HG03565 (cell line): ENCODE results near the gene PANK2.
"Not testable (repeated sequence)": the region's sequence is repeated elsewhere in the genome, so short reads cannot be mapped to it uniquely, and the experiment has no call there.

Experiments used
- ATAC-seq: cut with Tn5 transposase; IDR thresholded peaks from one replicate; pipeline ENCODE4 v1.9.1; 2021; ENCODE audit warnings: mild to moderate bottlenecking, moderate library complexity; ENCODE audit not compliant: unreplicated experiment

Gene PANK2

GRCh38 chr20:3869839-3870634 lies 19.1 kb upstream of the PANK2 start:
- ATAC-seq: no peak

DNA sequence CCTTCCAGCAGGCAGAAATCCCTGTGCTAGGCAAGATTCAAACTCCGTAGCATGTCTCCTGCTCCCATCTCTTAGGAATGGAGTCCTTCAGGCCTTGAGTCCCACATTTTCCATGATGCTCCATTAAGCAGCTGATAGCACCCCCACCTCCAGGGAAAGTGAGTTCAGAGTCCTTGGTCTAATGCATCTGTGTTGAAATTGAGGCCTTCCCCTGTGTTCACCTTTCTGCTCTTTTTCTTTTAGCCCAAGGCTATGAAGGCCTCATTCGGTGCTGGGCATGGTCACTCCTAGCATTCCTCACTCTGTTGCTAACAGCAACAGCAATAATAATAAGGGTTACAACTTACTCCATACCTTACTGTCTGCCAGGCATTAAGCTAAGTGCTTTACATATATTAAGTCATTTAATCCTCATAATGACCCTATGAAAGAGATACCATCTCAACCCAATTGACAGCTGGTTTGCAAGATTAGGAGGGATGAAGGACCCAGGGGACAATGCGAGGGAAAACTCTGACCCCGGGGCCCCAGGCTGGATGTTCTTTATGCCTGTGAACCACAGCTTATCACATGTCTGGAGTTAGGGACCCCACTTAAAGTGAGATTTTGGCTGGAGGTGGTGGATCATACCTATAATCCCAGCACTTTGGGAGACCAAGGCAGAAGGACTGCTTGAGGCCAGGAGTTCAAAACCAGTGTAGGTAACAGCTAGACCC lies 17.5 kb upstream of the PANK2 start:
- ATAC-seq: no peak

DNA sequence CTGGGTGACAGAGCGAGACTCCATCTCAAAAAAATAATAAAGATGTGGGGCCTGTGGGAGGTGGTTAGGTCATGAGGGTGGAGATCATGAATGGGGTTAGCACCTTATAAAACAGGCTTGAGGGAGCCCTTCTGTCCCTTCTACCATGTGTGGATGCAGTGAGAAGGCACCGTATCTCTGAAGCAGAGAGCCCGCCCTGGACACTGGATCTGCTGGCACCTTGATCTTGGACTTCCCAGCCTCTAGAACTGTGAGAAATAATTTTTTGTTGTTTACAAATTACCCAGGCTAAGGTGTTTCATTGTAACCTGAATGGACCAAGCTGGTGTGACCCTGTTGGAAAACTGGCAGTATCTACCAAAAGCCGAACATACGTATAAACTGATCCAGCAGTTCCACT lies 15.7 kb upstream of the PANK2 start:
- no peak for ATAC-seq

DNA sequence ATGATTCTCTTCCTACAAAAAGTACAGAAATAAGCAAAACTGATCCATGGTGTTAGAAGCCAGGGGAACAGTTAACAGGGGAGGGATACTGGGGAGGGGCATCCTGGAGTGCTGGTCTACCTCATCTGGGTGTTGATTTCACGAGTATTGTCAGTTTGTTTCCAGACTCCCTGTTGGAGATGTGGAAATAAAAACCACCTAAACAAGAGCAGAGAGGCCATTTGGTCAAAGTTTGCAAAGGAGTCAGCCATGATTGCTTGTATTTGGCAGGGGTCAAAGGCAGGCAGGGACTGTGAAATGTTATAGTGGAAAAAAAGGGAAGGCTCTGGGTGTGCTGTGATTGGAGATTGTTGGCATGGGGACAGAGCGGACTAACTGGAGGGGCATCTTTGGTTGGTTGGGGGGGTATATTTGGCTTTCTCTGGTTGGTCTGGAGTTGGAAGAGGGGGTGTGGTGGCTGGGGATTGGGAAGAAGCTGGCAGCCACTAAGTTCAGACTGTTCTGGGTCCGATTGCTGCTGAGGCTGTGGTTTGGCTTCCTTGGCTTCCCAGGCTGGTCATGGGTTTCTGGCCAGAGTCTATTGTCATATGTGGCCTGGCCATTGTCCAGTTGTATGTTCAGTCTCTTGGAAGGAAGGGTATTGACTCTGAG lies 14.9 kb upstream of the PANK2 start:
- no peak for ATAC-seq

DNA sequence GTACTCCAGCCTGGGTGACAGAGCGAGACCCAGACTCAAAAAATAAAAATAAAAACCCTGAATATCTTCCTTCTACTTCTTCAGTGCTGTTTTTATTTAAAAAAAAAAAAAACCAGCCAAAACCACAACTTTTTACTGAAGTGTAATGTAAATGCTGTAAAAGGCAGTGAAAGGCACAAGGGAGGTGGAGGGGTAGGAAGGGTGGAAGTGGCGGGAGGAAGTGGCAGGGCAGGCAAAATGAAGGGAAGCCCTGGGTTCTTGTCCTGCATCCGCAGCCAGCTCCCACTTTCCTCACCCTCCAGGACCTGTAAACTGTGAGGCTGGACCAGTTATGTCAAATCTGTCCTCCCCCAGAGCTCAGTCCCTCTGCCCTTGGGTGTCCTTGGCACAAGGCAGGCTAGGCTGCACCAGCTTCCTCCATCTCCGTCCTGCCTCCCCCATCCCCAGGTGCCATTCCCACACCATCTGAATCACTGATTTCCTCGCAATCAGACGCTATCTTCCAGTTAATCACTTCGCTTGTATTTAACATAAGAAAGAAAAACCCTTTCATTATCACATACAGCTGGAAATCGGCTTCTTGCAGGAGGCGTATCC lies 13.7 kb upstream of the PANK2 start:
- no peak for ATAC-seq

DNA sequence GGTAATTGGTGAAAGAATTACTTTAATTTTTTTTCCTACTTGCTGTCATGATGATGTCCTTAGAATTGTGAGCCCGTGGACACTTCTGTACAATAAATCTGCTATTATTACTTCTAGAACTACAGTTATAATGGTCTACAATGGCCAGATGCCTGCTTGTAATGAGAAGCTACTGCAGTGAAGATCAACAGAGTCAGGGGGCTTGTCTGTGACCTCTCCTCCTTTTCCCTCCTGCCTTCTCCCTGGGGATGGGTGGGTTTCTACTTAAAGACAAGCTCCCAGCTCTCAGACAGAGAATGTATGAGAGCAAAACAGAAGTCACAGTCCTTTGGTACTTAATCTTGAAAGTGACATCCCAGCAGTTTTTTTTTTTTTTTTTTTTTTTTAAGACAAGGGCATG lies 13.2 kb upstream of the PANK2 start:
- ATAC-seq: no peak

DNA sequence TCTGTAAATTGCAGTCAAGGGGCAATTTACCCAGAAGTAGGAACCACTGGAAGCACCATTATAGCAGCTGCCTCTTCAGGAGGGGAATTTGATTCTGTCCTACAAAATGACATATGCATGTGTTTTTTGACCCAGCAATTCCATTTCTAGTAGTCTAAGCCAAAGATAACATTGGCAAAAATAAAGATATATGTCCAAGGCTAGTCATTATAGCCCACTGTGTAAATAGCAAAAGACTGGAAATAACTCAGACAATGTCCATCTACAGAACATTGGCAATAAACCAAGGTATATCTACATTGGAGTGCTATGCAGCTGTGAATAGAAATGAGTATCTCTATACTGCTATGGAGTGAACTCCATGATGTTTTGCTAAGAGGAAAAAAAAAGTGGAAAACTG lies 12.5 kb upstream of the PANK2 start:
- ATAC-seq: no peak

DNA sequence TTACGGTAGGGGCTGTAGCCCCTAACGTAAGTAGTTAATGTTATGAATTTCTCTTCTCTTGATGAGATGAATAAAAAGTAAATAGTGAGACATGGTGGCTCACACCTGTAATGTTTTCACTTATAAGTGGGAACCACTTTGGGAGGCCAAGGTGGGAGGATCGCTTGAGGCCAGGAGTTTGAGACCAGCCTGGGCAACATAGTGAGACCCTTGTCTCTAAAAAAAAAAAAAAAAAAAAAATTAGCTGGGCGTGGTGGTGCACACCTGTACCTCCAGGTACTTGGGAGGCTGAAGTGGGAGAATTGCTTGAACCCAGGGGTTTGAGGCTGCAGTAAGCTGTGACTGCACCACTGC lies 10.3 kb upstream of the PANK2 start:
- ATAC-seq: not testable (repeated sequence)

GRCh38 chr20:3885715-3886114 lies 3.5 kb upstream of the PANK2 start:
- ATAC-seq: no peak

GRCh38 chr20:3887876-3888620 lies 1.1 kb upstream of the PANK2 start:
- no peak for ATAC-seq

- ATAC-seq: no peak
Measured at GRCh38 chr20:3889489-3890397, 556 bp downstream of the PANK2 start.

DNA sequence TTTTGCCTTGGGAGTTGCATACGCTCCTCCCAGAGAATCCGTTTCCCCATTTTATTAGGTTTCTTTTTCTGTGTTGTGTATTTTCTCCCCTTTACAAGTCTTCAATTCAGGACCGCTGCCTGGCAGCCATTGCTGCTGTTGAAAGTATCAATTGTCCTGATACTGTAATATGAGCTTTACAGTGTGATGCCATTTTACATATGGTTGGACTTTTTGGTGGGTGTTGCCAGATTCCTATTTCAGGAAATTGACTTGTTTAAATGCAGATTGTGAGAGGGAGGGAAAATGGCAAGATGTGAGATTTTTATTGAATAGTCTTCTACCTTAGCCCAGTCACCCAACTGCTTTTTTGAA lies 1.2 kb downstream of the PANK2 start:
- ATAC-seq: no peak

DNA sequence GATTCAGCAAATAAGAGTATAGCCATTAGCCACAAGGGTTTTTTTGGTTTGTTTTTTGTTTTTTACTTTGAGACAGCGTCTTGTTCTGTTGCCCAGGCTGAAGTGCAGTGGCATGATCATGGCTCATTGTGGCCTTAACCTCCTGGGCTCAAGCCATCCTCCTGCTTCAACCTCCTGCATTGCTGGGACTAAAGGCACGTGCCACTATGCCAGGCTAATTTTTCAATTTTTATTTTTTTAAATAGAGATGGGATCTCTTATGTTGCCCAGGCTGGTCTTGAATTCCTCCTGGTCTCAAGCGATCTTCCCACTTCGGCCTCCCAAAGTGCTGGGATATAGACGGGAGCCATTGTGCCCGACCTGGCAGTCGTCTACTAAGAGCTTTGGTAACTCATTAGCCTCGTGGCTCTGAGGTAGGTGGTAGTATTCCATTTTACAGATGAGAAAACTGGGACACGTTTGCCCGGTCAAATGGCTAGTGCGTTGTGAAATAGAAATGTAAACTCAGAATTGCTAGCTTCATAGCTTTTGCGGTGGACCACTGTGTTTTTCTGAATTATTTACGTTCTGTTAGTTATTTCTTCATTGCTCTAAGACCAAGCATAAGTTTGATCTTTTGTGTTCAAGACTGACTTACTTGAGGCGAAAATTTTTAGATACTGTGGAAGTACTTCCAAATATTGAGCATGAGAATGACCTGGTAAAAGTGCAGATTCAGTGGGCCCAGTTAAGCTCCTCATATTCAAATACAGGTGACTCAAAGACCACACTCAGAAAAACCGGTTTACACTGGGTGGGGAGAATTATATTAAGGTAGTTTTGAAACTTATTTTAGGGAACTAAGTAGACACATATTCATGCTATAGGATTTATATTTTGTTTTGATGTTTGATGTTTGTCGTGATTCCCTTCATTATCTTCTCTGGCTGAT lies 2.1 kb downstream of the PANK2 start:
- ATAC-seq: no peak

GRCh38 chr20:3894796-3895195 lies 5.6 kb downstream of the PANK2 start:
- ATAC-seq: no peak

GRCh38 chr20:3896302-3896701 lies 7.1 kb downstream of the PANK2 start:
- ATAC-seq: no peak

DNA sequence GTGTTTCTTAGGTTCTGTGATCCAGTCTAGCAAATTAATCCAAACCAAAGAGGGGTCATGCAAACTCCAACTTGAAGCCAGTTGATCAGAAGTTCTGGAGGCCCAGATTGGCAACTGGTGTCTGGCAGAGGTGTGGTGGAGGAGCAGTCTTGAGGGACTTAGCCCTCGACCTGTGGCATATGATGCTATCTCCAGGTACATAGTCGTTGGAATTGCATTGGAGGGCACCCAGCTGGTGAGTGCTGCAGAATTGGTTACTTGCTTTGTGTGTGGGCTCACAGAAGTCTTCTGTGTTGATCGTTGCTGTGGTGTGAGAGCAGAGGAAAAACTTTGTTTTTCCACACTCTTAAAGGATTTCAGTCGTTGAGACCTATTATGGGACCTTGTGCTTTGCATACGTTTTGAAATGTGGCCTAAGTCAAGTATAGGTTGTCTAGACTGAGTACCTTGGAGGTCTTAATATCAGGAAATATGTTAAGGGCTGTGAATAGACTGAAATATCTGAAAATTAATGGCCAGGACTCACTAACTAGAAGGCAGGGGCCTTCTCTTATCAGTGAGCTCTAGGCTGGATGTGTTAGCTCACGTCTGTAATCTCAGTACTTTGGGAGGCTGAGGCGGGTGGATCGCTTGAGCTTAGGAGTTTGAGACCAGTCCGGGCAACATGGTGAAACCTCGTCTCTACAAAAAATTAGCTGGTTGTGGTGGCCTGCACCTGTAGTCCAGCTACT lies 7.8 kb downstream of the PANK2 start:
- no peak for ATAC-seq

- not testable (repeated sequence) for ATAC-seq
Measured at GRCh38 chr20:3898181-3898580, 9.0 kb downstream of the PANK2 start.

- ATAC-seq: no peak
Measured at GRCh38 chr20:3898639-3899038, 9.5 kb downstream of the PANK2 start.
